Choroid plexus epithelial cell (primary cell): ENCODE measurements around the gene STK26.
"Not testable (repeated sequence)": the region's sequence is repeated elsewhere in the genome, so short reads cannot be mapped to it uniquely, and the experiment has no call there.

Experiments
- DNase-seq: peaks from one replicate; pipeline ENCODE4 v3.0.0-alpha.2; 2010; ENCODE audit warnings: low read depth
- H3K4me3 ChIP-seq: 2 replicates; pipeline ENCODE4 v1.5.1; 2011; ENCODE audit warnings: low read depth, mild to moderate bottlenecking, control low read depth, low read length, moderate library complexity
- TF ChIP-seq, protein P1 (sequence below): conservative IDR thresholded peaks from 2 replicates; pipeline ENCODE4 v1.5.1; 2011; ENCODE audit warnings: low read depth, mild to moderate bottlenecking, control low read depth, inconsistent platforms, low read length, moderate library complexity

The STK26 gene

DNA sequence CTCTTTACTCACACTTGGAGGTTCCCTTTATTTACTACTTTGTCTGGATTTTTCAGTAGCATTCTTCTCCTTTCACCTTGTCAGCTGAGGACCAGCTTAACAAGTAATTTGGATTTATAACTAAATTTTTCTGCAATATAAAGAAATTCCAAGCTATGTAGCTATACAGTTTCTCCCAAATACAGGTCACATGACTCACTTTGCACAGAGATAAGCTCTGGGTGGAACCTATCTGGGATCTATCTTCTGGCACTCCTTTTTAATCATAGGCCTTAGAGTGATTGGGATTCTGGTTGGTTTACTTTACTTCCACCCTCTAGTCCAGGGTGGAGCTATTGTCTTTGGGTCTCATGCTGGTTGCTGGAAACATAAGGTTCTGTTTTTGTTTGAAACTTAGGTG lies 34.9 kb upstream of the STK26 start:
- TF ChIP-seq, protein P1, sequence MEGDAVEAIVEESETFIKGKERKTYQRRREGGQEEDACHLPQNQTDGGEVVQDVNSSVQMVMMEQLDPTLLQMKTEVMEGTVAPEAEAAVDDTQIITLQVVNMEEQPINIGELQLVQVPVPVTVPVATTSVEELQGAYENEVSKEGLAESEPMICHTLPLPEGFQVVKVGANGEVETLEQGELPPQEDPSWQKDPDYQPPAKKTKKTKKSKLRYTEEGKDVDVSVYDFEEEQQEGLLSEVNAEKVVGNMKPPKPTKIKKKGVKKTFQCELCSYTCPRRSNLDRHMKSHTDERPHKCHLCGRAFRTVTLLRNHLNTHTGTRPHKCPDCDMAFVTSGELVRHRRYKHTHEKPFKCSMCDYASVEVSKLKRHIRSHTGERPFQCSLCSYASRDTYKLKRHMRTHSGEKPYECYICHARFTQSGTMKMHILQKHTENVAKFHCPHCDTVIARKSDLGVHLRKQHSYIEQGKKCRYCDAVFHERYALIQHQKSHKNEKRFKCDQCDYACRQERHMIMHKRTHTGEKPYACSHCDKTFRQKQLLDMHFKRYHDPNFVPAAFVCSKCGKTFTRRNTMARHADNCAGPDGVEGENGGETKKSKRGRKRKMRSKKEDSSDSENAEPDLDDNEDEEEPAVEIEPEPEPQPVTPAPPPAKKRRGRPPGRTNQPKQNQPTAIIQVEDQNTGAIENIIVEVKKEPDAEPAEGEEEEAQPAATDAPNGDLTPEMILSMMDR, result no peak
- no peak overlapping the region for H3K4me3 ChIP-seq
- no peak for DNase-seq

DNA sequence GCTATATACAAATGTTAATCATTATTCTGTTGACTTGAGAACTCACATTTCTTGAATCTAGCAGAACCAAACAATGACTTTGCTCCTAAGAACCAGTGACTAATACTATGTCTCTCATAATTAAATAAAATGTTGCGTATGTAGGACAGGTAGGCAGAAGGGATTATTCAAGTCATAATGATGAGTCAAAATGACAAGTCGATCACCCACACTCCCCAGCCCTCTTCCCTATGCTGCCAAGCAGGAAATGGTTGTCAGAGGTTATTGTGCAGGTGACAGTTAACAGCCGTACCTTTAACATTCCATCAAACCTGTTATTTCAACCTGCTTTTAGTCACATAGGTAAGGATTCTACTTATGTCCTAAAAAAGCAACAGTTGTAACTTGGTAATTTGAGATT lies 22.0 kb upstream of the STK26 start:
- DNase-seq, result no peak
- TF ChIP-seq, protein P1, result no peak
- H3K4me3 ChIP-seq, result no peak overlapping the region

DNA sequence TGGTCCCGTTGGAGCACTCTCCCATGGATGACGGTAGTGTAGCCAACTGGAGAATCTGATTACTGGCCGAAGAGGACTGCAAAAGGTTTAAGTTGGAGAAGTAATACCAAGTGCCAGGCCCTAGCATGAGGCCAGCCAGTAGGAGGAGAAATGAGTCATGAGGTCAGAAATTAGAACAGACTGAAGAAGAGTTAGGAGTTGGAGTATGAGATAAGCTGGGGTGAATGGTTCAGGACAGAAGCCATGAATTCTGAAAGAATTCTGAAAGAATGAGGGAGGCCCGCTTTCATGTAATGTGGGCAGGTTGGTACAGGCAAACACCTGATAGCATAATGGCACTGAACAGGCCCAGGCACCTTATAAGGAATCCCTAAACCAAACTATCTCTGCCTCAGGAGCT lies 18.4 kb upstream of the STK26 start:
- peak; percentile 2 for DNase-seq
- H3K4me3 ChIP-seq, result no peak overlapping the region
- TF ChIP-seq, protein P1, result no peak

DNA sequence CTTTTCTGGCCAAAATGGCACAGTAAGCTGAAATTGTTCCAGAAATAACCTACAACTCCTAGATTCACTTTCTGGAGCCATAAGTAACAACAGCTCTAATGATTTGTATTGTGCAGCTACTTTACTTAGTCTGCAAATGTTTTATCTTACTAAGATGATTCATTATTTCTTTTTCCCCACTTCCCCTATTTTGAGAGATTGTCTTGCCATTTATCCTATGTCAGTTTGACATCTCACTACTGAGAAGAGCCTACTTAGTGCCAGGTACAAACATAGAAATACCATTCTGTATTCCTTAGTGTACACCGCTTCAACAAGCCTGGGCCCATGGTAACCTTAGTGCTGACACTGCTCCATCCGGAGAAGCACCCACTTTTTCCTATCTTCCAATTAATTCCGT lies 13.8 kb upstream of the STK26 start:
- H3K4me3 ChIP-seq, result no peak overlapping the region
- TF ChIP-seq, protein P1, result no peak
- DNase-seq, result no peak

DNA sequence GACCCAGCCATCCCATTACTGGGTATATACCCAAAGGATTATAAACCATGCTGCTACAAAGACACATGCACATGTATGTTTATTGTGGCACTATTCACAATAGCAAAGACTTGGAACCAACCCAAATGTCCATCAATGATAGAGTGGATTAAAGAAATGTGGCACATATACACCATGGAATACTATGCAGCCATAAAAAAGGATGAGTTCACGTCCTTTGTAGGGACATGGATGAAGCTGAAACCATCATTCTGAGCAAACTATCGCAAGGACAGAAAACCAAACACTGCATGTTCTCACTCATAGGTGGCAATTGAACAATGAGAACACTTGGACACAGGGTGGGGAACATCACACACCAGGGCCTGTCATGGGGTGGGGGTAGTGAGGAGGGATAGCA lies 12.9 kb upstream of the STK26 start:
- H3K4me3 ChIP-seq, DNase-seq: not testable (repeated sequence)

DNA sequence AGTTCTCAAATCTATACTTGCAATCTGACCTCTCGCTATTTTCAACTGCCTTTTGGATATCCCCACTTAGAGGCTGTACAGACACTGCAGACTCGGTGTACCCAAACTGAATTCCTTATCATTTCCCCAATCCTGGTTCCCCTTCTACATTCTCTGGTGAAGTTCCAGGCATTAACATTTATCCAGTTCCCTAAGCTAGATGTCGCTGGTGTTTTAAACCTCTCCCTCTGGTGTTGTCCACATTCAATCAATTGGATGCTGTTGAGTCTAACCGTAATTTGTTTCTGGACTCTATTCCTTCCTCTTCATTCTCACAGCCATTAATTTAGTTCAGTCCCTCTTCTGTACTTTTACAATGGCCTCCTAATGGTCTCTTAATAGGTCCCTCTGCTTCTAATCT lies 7.2 kb upstream of the STK26 start:
- H3K4me3 ChIP-seq, result no peak overlapping the region
- TF ChIP-seq, protein P1, result no peak
- no peak for DNase-seq

DNA sequence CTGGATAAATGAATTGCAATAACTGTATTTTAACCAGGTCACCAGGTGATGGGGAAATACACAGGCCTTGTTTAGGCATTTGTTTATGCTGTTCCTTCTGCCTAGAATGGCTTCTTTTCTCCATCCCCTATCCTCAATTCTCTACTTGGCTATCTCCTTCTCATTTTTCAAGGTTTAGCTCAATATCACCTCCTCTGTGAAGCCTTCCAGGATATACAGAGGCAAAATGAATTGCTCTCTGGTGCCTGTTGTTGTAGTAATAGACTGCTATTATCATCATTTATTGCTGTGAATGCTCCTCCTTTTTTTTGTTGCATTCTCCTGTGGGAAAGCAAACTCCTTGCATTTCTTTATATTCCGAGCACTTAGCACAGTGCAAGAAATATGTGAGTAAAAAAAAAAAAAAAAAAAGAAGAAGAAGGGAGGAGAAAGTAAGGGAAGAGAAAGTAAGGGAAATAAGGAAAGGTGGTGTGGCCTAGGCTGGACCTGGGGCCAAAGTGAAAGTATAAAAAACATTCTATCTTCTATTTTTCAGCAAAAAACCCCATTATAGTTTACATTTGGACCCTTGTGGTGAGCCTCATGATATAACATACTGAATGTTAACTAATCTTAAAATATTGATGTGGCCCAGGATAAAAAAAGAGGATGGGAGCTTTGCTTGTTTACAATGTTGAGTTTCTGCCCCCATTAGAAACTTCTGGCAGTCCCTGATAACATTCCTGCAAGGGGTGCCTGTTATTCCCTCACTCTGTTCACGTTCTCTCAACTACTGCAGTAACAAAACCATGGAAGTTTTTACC lies 6.3 kb upstream of the STK26 start:
- TF ChIP-seq, protein P1, result no peak
- no peak for DNase-seq
- H3K4me3 ChIP-seq, result no peak overlapping the region
